Measurements from ENCODE around the gene TPBGL.

Gene TPBGL

GRCh38 chr11:75270896-75271418 lies 30.4 kb downstream of the TPBGL start:
- DNase-seq = peak; percentile 23
- ATAC-seq (ENCODE audit: insufficient read depth, low read depth) = no peak

GRCh38 chr11:75271730-75272129 lies 31.2 kb downstream of the TPBGL start:
- Histone ChIP-seq H3K4me3 (ENCODE audit: low read depth in 1 of 2, low read length in 2 of 2) (no peak overlapping the region), H3K27me3 (ENCODE audit: insufficient read depth, low read length, poor library complexity) (no peaks in the 10 kb centered on the region), H3K9ac (ENCODE audit: low read depth, low read length) (no peak overlapping the region), H3K36me3 (ENCODE audit: insufficient read depth, low read length) (peaks cover 17% of the 10 kb centered on the region; the same call in 1 of the 2 replicates), H4K20me1 (ENCODE audit: insufficient read depth, low read length) (no peaks in the 10 kb centered on the region), H3K79me2 (ENCODE audit: insufficient read depth, low read length) (no peaks in the 10 kb centered on the region), H2AFZ (ENCODE audit: low read depth, low read length) (no peak overlapping the region), H3K4me1 (ENCODE audit: insufficient read depth, low read length) (peaks cover 20% of the 10 kb centered on the region), H3K9me3 (ENCODE audit: insufficient read depth, low read length, severe bottlenecking) (no peaks in the 10 kb centered on the region), H3K4me2 (ENCODE audit: insufficient read depth, low read length) (no peak overlapping the region), H3K27ac (ENCODE audit: low read length) (no peak overlapping the region)
- TF ChIP-seq EZH2 (IDR thresholded peaks at IDR 0.05; ENCODE audit: borderline replicate concordance, low read depth, low read length, severe bottlenecking) (no peak), CTCF (IDR thresholded peaks at IDR 0.05; ENCODE audit: borderline replicate concordance, extremely low read depth, low read length, poor library complexity, severe bottlenecking) (no peak)
- DNase-seq (no peak), ATAC-seq (ENCODE audit: insufficient read depth, low read depth) (no peak)

More at GRCh38 chr11:75270896-75271418, 30.4 kb downstream of the TPBGL start:
- no peak overlapping the region for H3K4me2 ChIP-seq (ENCODE audit: insufficient read depth, low read length)
- no peaks in the 10 kb centered on the region for H4K20me1 ChIP-seq (ENCODE audit: insufficient read depth, low read length)
- peaks cover 17% of the 10 kb centered on the region; the same call in 1 of the 2 replicates for H3K36me3 ChIP-seq (ENCODE audit: insufficient read depth, low read length)
- no peak overlapping the region for H3K9ac ChIP-seq (ENCODE audit: low read depth, low read length)
- H3K4me3 ChIP-seq (ENCODE audit: low read depth in 1 of 2, low read length in 2 of 2) = no peak overlapping the region
- H3K27ac ChIP-seq (ENCODE audit: low read length) = no peak overlapping the region
- H3K9me3 ChIP-seq (ENCODE audit: insufficient read depth, low read length, severe bottlenecking) = no peaks in the 10 kb centered on the region
- H2AFZ ChIP-seq (ENCODE audit: low read depth, low read length) = no peak overlapping the region
- no peaks in the 10 kb centered on the region for H3K79me2 ChIP-seq (ENCODE audit: insufficient read depth, low read length)
- H3K27me3 ChIP-seq (ENCODE audit: insufficient read depth, low read length, poor library complexity) = no peaks in the 10 kb centered on the region
- TF ChIP-seq EZH2 (IDR thresholded peaks at IDR 0.05; ENCODE audit: borderline replicate concordance, low read depth, low read length, severe bottlenecking) (no peak), CTCF (IDR thresholded peaks at IDR 0.05; ENCODE audit: borderline replicate concordance, extremely low read depth, low read length, poor library complexity, severe bottlenecking) (peak; percentile 70)
- peaks cover 13% of the 10 kb centered on the region for H3K4me1 ChIP-seq (ENCODE audit: insufficient read depth, low read length)

- no peak overlapping the region for H3K27ac ChIP-seq (ENCODE audit: low read length)
- ATAC-seq (ENCODE audit: insufficient read depth, low read depth) (no peak), DNase-seq (no peak)
- no peak overlapping the region for H3K4me2 ChIP-seq (ENCODE audit: insufficient read depth, low read length)
- H3K9ac ChIP-seq (ENCODE audit: low read depth, low read length) = no peak overlapping the region
- no peaks in the 10 kb centered on the region for H4K20me1 ChIP-seq (ENCODE audit: insufficient read depth, low read length)
- H2AFZ ChIP-seq (ENCODE audit: low read depth, low read length) = no peak overlapping the region
- no peaks in the 10 kb centered on the region for H3K9me3 ChIP-seq (ENCODE audit: insufficient read depth, low read length, severe bottlenecking)
- H3K79me2 ChIP-seq (ENCODE audit: insufficient read depth, low read length) = no peaks in the 10 kb centered on the region
- peaks cover 21% of the 10 kb centered on the region for H3K36me3 ChIP-seq (ENCODE audit: insufficient read depth, low read length)
- no peaks in the 10 kb centered on the region for H3K27me3 ChIP-seq (ENCODE audit: insufficient read depth, low read length, poor library complexity)
- no peak overlapping the region for H3K4me3 ChIP-seq (ENCODE audit: low read depth in 1 of 2, low read length in 2 of 2)
- peaks cover 27% of the 10 kb centered on the region for H3K4me1 ChIP-seq (ENCODE audit: insufficient read depth, low read length)
- TF ChIP-seq EZH2 (IDR thresholded peaks at IDR 0.05; ENCODE audit: borderline replicate concordance, low read depth, low read length, severe bottlenecking) (no peak), CTCF (IDR thresholded peaks at IDR 0.05; ENCODE audit: borderline replicate concordance, extremely low read depth, low read length, poor library complexity, severe bottlenecking) (no peak)
These were observed 31.8 kb downstream of the TPBGL start for GRCh38 chr11:75272391-75272790.

All from DND-41 (cell line).